HepG2 (cell line): ENCODE results near the gene PDE2A. TPM values are rescaled to one million over a fixed set of nuclear protein-coding genes. Genes with fewer than 3 reads are reported as not detected.

Experiments used
- DNMT1 ChIP-seq: sonication (generic); formaldehyde crosslinking; IDR thresholded peaks from 2 replicates; pipeline ENCODE4 v1.5.1; 2020; ENCODE audit warnings: mild to moderate bottlenecking, missing genetic modification reagents
- HDAC6 ChIP-seq: fragments of 200-600 bp; sonication (generic); IDR thresholded peaks from 2 replicates; pipeline ENCODE4 v1.7.0; 2017; ENCODE audit warnings: mild to moderate bottlenecking, antibody characterized with exemption, low read length, low read depth
- KDM2A ChIP-seq: sonication (generic); formaldehyde crosslinking; IDR thresholded peaks from 2 replicates; pipeline ENCODE4 v1.4.0; 2020; ENCODE audit warnings: low read depth, missing genetic modification reagents, borderline replicate concordance
- KLF11 ChIP-seq: IDR thresholded peaks from 2 replicates; pipeline ENCODE4 v1.6.1; 2016; ENCODE audit warnings: missing compliant biosample characterization
- SIN3A ChIP-seq: IDR thresholded peaks from 2 replicates; pipeline ENCODE4 v1.6.1; 2011; ENCODE audit warnings: low read depth, mild to moderate bottlenecking, control low read depth, low read length, borderline replicate concordance
- TCF12 ChIP-seq, 2 experiments: fragments of 450-650 bp in 1 of 2; sonication (generic) in 1 of 2; formaldehyde crosslinking in 1 of 2; IDR thresholded peaks; 2 replicates each; pipeline versions ENCODE4 v1.6.1 to v1.8.0; 2017 to 2022; ENCODE audit warnings: antibody characterized with exemption in 1 of 2, mild to moderate bottlenecking in 1 of 2, missing genetic modification reagents in 1 of 2, moderate library complexity in 1 of 2
- polyA plus RNA-seq, 8 experiments: library from polyadenylated mRNA; depleted of rRNA in 3 of 8; stranded (reverse) in 7 of 8; unstranded in 1 of 8; fragments of >200 nt; fragmentation: Illumina TruSeq in 4 of 8; extraction: Trizol in 4 of 8; gene quantifications; 2 replicates each; pipeline versions ENCODE4 v1.2.1 to v1.2.3, GENCODE V29; 2011 to 2016; ENCODE audit warnings: low read depth in 4 of 8, missing spikeins in 1 of 8, mixed read lengths in 1 of 8; ENCODE audit not compliant: insufficient read depth in 1 of 8
- total RNA-seq, 5 experiments: library from RNA; depleted of rRNA; stranded (reverse); fragments of >200 nt; fragmentation: Illumina TruSeq; extraction: Trizol; gene quantifications; 2 replicates each; pipeline ENCODE4 v1.2.3, GENCODE V29; 2016; ENCODE audit warnings: low read depth in 1 of 5
- TF ChIP-seq, protein P1 (sequence below): sonication (generic); formaldehyde crosslinking; IDR thresholded peaks from 2 replicates; pipeline ENCODE4 v1.5.0; 2020; ENCODE audit warnings: mild to moderate bottlenecking, missing genetic modification reagents, borderline replicate concordance
- TF ChIP-seq, protein P2 (sequence below): sonication (generic); formaldehyde crosslinking; conservative IDR thresholded peaks from 2 replicates; pipeline ENCODE4 v1.8.0; 2022; ENCODE audit warnings: missing genetic modification reagents
- TF ChIP-seq, protein P3 (sequence below): sonication (generic); formaldehyde crosslinking; IDR thresholded peaks from 2 replicates; pipeline ENCODE4 v1.4.0; 2020; ENCODE audit warnings: missing genetic modification reagents, mild to moderate bottlenecking, borderline replicate concordance
- TF ChIP-seq, protein P4 (sequence below), 2 experiments: IDR thresholded peaks; 2 replicates each; pipeline ENCODE4 v1.6.1; 2011 to 2012; ENCODE audit warnings: low read length in 2 of 2, borderline replicate concordance in 1 of 2, low read depth in 1 of 2, mild to moderate bottlenecking in 1 of 2, moderate library complexity in 1 of 2
- TF ChIP-seq, protein P5 (sequence below): sonication (generic); formaldehyde crosslinking; IDR thresholded peaks from 2 replicates; pipeline ENCODE4 v1.8.0; 2022; ENCODE audit warnings: mild to moderate bottlenecking, missing genetic modification reagents, borderline replicate concordance
- TF ChIP-seq, protein P6 (sequence below): IDR thresholded peaks from 2 replicates; pipeline ENCODE4 v1.6.1; 2016; ENCODE audit warnings: mild to moderate bottlenecking, missing biosample characterization, missing genetic modification reagents

The PDE2A gene
- total and polyA plus RNA-seq, 2 of the 13 experiments (the other 11 are each of a cell fraction or from before 2014, with no cell fraction given): 3.1 TPM; not detected in 1

DNA sequence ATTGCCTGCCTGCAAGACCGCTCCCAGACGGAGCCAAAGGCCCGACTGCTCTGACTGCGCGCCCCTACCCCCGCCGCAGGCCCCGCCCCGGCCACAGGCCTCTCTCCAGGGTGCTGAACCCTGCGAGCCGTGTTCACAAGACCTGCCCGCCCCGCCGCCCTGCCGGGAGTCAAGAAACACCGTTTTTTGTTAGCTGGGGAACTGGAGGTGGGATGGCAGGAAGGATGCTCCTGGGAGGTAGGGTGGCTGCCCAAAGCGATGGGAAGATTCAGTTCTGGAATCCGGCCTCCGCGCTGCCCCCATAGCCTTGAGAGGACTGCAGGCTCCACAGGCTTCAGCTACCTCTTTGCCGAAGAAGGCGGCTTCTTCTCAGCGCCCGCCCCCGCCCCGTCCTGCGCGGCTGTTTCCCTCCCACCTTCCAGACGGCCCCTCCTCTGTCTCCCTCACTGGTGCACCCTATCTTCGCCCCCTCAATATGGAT is 2.7 kb upstream of the PDE2A start (continued):
- TF ChIP-seq, protein P1, sequence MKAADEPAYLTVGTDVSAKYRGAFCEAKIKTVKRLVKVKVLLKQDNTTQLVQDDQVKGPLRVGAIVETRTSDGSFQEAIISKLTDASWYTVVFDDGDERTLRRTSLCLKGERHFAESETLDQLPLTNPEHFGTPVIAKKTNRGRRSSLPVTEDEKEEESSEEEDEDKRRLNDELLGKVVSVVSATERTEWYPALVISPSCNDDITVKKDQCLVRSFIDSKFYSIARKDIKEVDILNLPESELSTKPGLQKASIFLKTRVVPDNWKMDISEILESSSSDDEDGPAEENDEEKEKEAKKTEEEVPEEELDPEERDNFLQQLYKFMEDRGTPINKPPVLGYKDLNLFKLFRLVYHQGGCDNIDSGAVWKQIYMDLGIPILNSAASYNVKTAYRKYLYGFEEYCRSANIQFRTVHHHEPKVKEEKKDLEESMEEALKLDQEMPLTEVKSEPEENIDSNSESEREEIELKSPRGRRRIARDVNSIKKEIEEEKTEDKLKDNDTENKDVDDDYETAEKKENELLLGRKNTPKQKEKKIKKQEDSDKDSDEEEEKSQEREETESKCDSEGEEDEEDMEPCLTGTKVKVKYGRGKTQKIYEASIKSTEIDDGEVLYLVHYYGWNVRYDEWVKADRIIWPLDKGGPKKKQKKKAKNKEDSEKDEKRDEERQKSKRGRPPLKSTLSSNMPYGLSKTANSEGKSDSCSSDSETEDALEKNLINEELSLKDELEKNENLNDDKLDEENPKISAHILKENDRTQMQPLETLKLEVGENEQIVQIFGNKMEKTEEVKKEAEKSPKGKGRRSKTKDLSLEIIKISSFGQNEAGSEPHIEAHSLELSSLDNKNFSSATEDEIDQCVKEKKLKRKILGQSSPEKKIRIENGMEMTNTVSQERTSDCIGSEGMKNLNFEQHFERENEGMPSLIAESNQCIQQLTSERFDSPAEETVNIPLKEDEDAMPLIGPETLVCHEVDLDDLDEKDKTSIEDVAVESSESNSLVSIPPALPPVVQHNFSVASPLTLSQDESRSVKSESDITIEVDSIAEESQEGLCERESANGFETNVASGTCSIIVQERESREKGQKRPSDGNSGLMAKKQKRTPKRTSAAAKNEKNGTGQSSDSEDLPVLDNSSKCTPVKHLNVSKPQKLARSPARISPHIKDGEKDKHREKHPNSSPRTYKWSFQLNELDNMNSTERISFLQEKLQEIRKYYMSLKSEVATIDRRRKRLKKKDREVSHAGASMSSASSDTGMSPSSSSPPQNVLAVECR: 0 out of 2 replicates have a peak, but pooled peaks have one; percentile 30
- TF ChIP-seq, protein P2, sequence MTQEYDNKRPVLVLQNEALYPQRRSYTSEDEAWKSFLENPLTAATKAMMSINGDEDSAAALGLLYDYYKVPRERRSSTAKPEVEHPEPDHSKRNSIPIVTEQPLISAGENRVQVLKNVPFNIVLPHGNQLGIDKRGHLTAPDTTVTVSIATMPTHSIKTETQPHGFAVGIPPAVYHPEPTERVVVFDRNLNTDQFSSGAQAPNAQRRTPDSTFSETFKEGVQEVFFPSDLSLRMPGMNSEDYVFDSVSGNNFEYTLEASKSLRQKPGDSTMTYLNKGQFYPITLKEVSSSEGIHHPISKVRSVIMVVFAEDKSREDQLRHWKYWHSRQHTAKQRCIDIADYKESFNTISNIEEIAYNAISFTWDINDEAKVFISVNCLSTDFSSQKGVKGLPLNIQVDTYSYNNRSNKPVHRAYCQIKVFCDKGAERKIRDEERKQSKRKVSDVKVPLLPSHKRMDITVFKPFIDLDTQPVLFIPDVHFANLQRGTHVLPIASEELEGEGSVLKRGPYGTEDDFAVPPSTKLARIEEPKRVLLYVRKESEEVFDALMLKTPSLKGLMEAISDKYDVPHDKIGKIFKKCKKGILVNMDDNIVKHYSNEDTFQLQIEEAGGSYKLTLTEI (CRISPR knock-in tag): no peak
- TF ChIP-seq SIN3A (0 out of 2 replicates have a peak, but pooled peaks have one; percentile 36), TCF12 (IDR thresholded peaks at IDR 0.05) (no peak), TCF12 (CRISPR knock-in tag; IDR thresholded peaks at IDR 0.05) (0 out of 2 replicates have a peak, but pooled peaks have one; percentile 38), KLF11 (CRISPR knock-in tag) (0 out of 2 replicates have a peak, but pooled peaks have one; percentile 38), HDAC6 (no peak), DNMT1 (no peak), KDM2A (CRISPR knock-in tag) (peak; percentile 88)
- TF ChIP-seq, protein P3, sequence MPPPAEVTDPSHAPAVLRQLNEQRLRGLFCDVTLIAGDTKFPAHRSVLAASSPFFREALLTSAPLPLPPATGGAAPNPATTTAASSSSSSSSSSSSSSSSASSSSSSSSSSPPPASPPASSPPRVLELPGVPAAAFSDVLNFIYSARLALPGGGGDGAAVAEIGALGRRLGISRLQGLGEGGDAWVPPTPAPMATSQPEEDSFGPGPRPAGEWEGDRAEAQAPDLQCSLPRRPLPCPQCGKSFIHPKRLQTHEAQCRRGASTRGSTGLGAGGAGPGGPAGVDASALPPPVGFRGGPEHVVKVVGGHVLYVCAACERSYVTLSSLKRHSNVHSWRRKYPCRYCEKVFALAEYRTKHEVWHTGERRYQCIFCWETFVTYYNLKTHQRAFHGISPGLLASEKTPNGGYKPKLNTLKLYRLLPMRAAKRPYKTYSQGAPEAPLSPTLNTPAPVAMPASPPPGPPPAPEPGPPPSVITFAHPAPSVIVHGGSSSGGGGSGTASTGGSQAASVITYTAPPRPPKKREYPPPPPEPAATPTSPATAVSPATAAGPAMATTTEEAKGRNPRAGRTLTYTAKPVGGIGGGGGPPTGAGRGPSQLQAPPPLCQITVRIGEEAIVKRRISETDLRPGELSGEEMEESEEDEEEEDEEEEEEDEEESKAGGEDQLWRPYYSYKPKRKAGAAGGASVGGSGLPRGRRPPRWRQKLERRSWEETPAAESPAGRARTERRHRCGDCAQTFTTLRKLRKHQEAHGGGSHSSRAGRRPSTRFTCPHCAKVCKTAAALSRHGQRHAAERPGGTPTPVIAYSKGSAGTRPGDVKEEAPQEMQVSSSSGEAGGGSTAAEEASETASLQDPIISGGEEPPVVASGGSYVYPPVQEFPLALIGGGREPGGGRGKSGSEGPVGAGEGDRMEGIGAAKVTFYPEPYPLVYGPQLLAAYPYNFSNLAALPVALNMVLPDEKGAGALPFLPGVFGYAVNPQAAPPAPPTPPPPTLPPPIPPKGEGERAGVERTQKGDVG (CRISPR knock-in tag): no peak
- TF ChIP-seq, protein P4, sequence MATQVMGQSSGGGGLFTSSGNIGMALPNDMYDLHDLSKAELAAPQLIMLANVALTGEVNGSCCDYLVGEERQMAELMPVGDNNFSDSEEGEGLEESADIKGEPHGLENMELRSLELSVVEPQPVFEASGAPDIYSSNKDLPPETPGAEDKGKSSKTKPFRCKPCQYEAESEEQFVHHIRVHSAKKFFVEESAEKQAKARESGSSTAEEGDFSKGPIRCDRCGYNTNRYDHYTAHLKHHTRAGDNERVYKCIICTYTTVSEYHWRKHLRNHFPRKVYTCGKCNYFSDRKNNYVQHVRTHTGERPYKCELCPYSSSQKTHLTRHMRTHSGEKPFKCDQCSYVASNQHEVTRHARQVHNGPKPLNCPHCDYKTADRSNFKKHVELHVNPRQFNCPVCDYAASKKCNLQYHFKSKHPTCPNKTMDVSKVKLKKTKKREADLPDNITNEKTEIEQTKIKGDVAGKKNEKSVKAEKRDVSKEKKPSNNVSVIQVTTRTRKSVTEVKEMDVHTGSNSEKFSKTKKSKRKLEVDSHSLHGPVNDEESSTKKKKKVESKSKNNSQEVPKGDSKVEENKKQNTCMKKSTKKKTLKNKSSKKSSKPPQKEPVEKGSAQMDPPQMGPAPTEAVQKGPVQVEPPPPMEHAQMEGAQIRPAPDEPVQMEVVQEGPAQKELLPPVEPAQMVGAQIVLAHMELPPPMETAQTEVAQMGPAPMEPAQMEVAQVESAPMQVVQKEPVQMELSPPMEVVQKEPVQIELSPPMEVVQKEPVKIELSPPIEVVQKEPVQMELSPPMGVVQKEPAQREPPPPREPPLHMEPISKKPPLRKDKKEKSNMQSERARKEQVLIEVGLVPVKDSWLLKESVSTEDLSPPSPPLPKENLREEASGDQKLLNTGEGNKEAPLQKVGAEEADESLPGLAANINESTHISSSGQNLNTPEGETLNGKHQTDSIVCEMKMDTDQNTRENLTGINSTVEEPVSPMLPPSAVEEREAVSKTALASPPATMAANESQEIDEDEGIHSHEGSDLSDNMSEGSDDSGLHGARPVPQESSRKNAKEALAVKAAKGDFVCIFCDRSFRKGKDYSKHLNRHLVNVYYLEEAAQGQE (IDR thresholded peaks at IDR 0.05; ENCODE audit: borderline replicate concordance in 1 of 2, low read depth in 1 of 2, low read length in 2 of 2): peak; percentile 94 to 96
- TF ChIP-seq, protein P5, sequence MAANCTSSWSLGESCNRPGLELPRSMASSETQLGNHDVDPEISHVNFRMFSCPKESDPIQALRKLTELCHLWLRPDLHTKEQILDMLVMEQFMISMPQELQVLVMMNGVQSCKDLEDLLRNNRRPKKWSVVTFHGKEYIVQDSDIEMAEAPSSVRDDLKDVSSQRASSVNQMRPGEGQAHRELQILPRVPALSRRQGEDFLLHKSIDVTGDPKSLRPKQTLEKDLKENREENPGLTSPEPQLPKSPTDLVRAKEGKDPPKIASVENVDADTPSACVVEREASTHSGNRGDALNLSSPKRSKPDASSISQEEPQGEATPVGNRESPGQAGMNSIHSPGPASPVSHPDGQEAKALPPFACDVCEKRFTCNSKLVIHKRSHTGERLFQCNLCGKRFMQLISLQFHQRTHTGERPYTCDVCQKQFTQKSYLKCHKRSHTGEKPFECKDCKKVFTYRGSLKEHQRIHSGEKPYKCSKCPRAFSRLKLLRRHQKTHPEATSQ (CRISPR knock-in tag): 0 out of 2 replicates have a peak, but pooled peaks have one; percentile 34
- TF ChIP-seq, protein P6, sequence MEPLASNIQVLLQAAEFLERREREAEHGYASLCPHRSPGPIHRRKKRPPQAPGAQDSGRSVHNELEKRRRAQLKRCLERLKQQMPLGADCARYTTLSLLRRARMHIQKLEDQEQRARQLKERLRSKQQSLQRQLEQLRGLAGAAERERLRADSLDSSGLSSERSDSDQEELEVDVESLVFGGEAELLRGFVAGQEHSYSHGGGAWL (CRISPR knock-in tag): peak; percentile 41; the same call in 1 of the 2 replicates
